HFFc6 (cell line): ENCODE measurements around the gene USF2. TPM values are rescaled to one million over a fixed set of nuclear protein-coding genes. Genes with fewer than 3 reads are reported as not detected.
"Not testable (repeated sequence)": the region's sequence is repeated elsewhere in the genome, so short reads cannot be mapped to it uniquely, and the experiment has no call there.

ENCODE experiments used
- DNase-seq: peaks from one replicate; pipeline ENCODE4 v3.0.0-alpha.2; 2018
- H3K27ac Mint-ChIP-seq: 2 replicates; pipeline ENCODE4 v1.8.0; 2020; ENCODE audit warnings: mild to moderate bottlenecking, mixed read lengths
- H3K27me3 Mint-ChIP-seq: 2 replicates; pipeline ENCODE4 v1.8.0; 2021; ENCODE audit warnings: mild to moderate bottlenecking, moderate library complexity, mixed read lengths; ENCODE audit not compliant: insufficient read depth
- H3K36me3 Mint-ChIP-seq: 2 replicates; pipeline ENCODE4 v1.8.0; 2021; ENCODE audit warnings: low read depth, mixed read lengths
- H3K4me1 Mint-ChIP-seq: 2 replicates; pipeline ENCODE4 v1.8.0; 2020; ENCODE audit warnings: low read depth, mixed read lengths
- H3K4me3 Mint-ChIP-seq: 2 replicates; pipeline ENCODE4 v1.8.0; 2020; ENCODE audit warnings: mild to moderate bottlenecking, moderate library complexity, mixed read lengths
- H3K9me3 Mint-ChIP-seq: 2 replicates; pipeline ENCODE4 v1.8.0; 2020; ENCODE audit warnings: mild to moderate bottlenecking, mixed read lengths
- CTCF ChIP-seq: fragments of 200-600 bp; sonication (generic); IDR thresholded peaks from 2 replicates; pipeline ENCODE4 v1.5.0; 2021; ENCODE audit warnings: antibody characterized with exemption, mild to moderate bottlenecking
- total RNA-seq, 6 experiments: library from RNA; stranded (reverse); fragmentation: NEBNext Ultra II Directional; extraction: Animal tissue kit (Norgen Biotek cat#: 25700); gene quantifications; 2 replicates in 1 of 6; 3 replicates in 5 of 6; pipeline ENCODE4 v1.2.3, GENCODE V29; 2021

The USF2 gene
- total RNA-seq, 6 experiments from 2014 or later = 66.0 to 78.1 (median 71.4) TPM

GRCh38 chr19:35284153-35285094, 15.7 kb downstream of the USF2 start:
- H3K36me3 Mint-ChIP-seq = no peaks in the 10 kb centered on the region
- no peaks in the 10 kb centered on the region for H3K4me1 Mint-ChIP-seq
- TF ChIP-seq CTCF = no peak
- no peaks in the 10 kb centered on the region for H3K9me3 Mint-ChIP-seq
- DNase-seq = no peak
- no peak overlapping the region for H3K27ac Mint-ChIP-seq
- no peak overlapping the region for H3K4me3 Mint-ChIP-seq
- H3K27me3 Mint-ChIP-seq = peaks cover 23% of the 10 kb centered on the region

GRCh38 chr19:35285095-35285449, 16.3 kb downstream of the USF2 start:
- no peaks in the 10 kb centered on the region for H3K9me3 Mint-ChIP-seq
- no peak for DNase-seq
- H3K4me1 Mint-ChIP-seq = no peaks in the 10 kb centered on the region
- H3K36me3 Mint-ChIP-seq = no peaks in the 10 kb centered on the region
- no peak overlapping the region for H3K4me3 Mint-ChIP-seq
- H3K27ac Mint-ChIP-seq = no peak overlapping the region
- TF ChIP-seq CTCF = no peak
- H3K27me3 Mint-ChIP-seq = peaks cover 24% of the 10 kb centered on the region

GRCh38 chr19:35285465-35285864, 16.7 kb downstream of the USF2 start:
- peaks cover 25% of the 10 kb centered on the region for H3K27me3 Mint-ChIP-seq

DNA sequence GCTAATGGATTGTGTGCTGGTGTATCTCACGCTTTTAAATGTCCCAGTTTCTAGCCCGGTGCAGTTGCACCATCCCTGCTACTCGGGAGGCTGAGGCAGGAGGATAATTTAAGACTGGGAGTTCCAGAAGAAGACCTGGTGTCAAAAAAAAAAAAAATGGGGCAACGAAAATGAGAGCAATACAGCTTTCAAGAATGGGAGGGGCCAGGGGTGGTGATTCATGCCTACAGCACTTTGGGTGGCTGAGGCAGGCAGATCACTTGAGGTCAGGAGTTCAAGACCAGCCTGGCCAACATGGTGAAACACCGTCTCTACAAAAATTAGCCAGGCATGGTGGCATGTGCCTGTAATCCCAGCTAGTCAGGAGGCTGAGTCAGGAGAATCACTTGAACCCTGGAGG, 17.3 kb downstream of the USF2 start:
- H3K27ac Mint-ChIP-seq, DNase-seq, H3K4me1 Mint-ChIP-seq, H3K9me3 Mint-ChIP-seq, H3K36me3 Mint-ChIP-seq, H3K4me3 Mint-ChIP-seq: not testable (repeated sequence)
- peaks cover 27% of the 10 kb centered on the region for H3K27me3 Mint-ChIP-seq

More at GRCh38 chr19:35285465-35285864, 16.7 kb downstream of the USF2 start:
- not testable (repeated sequence) for H3K4me1 Mint-ChIP-seq, H3K4me3 Mint-ChIP-seq, DNase-seq, H3K36me3 Mint-ChIP-seq, H3K27ac Mint-ChIP-seq, H3K9me3 Mint-ChIP-seq

DNA sequence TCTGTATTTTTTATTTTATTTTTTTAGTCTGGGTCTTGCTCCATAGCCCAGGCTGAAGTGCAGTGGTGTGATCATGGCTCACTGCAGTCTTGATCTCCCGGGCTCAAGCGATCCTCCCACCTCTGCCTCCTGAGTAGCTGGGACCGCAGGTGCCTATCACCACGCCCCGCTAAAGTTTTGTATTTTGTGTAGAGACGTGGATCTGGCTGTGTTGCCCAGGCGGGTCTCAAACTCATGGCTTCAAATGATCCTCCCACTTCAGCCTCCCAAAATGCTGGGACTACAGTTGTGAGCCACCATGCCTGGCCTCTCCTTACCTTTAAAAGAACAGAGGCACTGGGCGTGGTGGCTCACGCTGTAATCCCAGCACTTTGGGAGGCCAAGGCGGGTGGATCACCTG, 19.0 kb downstream of the USF2 start:
- DNase-seq = no peak
- Mint-ChIP-seq H3K4me3 (no peak overlapping the region), H3K9me3 (no peaks in the 10 kb centered on the region), H3K27me3 (peaks cover 37% of the 10 kb centered on the region), H3K36me3 (no peaks in the 10 kb centered on the region), H3K4me1 (no peaks in the 10 kb centered on the region), H3K27ac (no peak overlapping the region)
- TF ChIP-seq CTCF = no peak

- DNase-seq = no peak
- no peak overlapping the region for H3K4me3 Mint-ChIP-seq
- H3K27ac Mint-ChIP-seq = no peak overlapping the region
- no peaks in the 10 kb centered on the region for H3K9me3 Mint-ChIP-seq
- H3K27me3 Mint-ChIP-seq = peaks cover 39% of the 10 kb centered on the region
- H3K36me3 Mint-ChIP-seq = no peaks in the 10 kb centered on the region
- H3K4me1 Mint-ChIP-seq = no peaks in the 10 kb centered on the region
- no peak for TF ChIP-seq CTCF
Measured at GRCh38 chr19:35288331-35288730, 19.6 kb downstream of the USF2 start.
